ENCODE data around the gene MISP3. TPM values are rescaled to one million over a fixed set of nuclear protein-coding genes. Genes with fewer than 3 reads are reported as not detected.
A peak's percentile ranks its signal among the peaks of the same experiment; 100 is the strongest.

Gene MISP3
- total and polyA plus RNA-seq, 11 donors = 3.5 to 28.7 (median 5.7) TPM

GRCh38 chr19:14114439-14114838 is 41.9 kb downstream of the MISP3 start:
- WGBS, 4 donors = 51 to 81% (median 74%) methylated on average over 6 to 7 of the region's 7 CpGs
- H3K27me3 ChIP-seq = no peaks in the 10 kb centered on the region
- H3K4me1 ChIP-seq = peaks cover 35 to 83% (median 72%) of the 10 kb centered on the region in 12 donors
- intact Hi-C loops (cut with DNase I) = no loop called here
- DNase-seq (peak in 1 of 5 donors; percentile 25), ATAC-seq (no peak)
- TF ChIP-seq CTCF (IDR thresholded peaks at IDR 0.05) (no peak), POLR2A (IDR thresholded peaks at IDR 0.05) (no peak)
- H3K27ac ChIP-seq = peak overlapping the region; percentile 16 to 98 (median 94)
- no peaks in the 10 kb centered on the region for H3K9me3 ChIP-seq
- H3K36me3 ChIP-seq = peaks cover 0 to 5% (median 0%) of the 10 kb centered on the region in 9 donors
- peak overlapping the region in 3 of 12 donors; percentile 1 to 7 (median 2) for H3K4me3 ChIP-seq

- H3K9me3 ChIP-seq = no peaks in the 10 kb centered on the region
- TF ChIP-seq POLR2A (IDR thresholded peaks at IDR 0.05) (no peak), CTCF (IDR thresholded peaks at IDR 0.05) (peak; percentile 32 to 68 (median 62))
- DNase-seq = peak; percentile 51 to 85 (median 72)
- peak in 1 of 4 donors; percentile 4 for ATAC-seq
- peaks cover 0 to 5% (median 0%) of the 10 kb centered on the region in 9 donors for H3K36me3 ChIP-seq
- H3K4me1 ChIP-seq = peaks cover 35 to 84% (median 77%) of the 10 kb centered on the region in 12 donors
- H3K27me3 ChIP-seq = no peaks in the 10 kb centered on the region
- H3K4me3 ChIP-seq = peak overlapping the region in 3 of 12 donors; percentile 2 to 13 (median 7)
- WGBS, 4 donors = 17 to 28% (median 25%) methylated on average over 9 of the region's 9 CpGs
- peak overlapping the region; percentile 16 to 98 (median 94) for H3K27ac ChIP-seq
- intact Hi-C loops (cut with DNase I) = loop anchor here in 5 of 10 donors (5.0 kb wide), 2 partner anchors 33 to 43 kb away; partner anchors contain the start of gene MISP3 (in 2 of the 5)
Measured at GRCh38 chr19:14114854-14115253, 42.3 kb downstream of the MISP3 start.

- H3K27me3 ChIP-seq = no peaks in the 10 kb centered on the region
- intact Hi-C loops (cut with DNase I) = loop anchor here in 5 of 10 donors (5.0 kb wide), 2 partner anchors 33 to 43 kb away; partner anchors contain the start of gene MISP3 (in 2 of the 5)
- TF ChIP-seq POLR2A (IDR thresholded peaks at IDR 0.05) (no peak), CTCF (IDR thresholded peaks at IDR 0.05) (no peak)
- ATAC-seq (no peak), DNase-seq (peak in 1 of 5 donors; percentile 32)
- peaks cover 35 to 85% (median 74%) of the 10 kb centered on the region in 12 donors for H3K4me1 ChIP-seq
- H3K9me3 ChIP-seq = no peaks in the 10 kb centered on the region
- peak overlapping the region in 11 of 12 donors; percentile 80 to 98 (median 95) for H3K27ac ChIP-seq
- peaks cover 0 to 2% (median 0%) of the 10 kb centered on the region in 9 donors for H3K36me3 ChIP-seq
- WGBS, 4 donors = 39 to 56% (median 54%) methylated on average over 5 of the region's 5 CpGs
- H3K4me3 ChIP-seq = peak overlapping the region in 10 of 12 donors; percentile 86 to 98 (median 92)
Measured at GRCh38 chr19:14115756-14116155, 43.2 kb downstream of the MISP3 start.

- ATAC-seq = no peak
- Histone ChIP-seq H3K9me3 (no peaks in the 10 kb centered on the region), H3K36me3 (no peaks in the 10 kb centered on the region), H3K4me1 (peaks cover 35 to 78% (median 70%) of the 10 kb centered on the region in 12 donors), H3K27ac (peak overlapping the region; percentile 63 to 98 (median 94)), H3K4me3 (peak overlapping the region; percentile 52 to 98 (median 92)), H3K27me3 (no peaks in the 10 kb centered on the region)
- DNase-seq = peak in 1 of 5 donors; percentile 32
- 2 to 7% (median 5%) methylated on average over 4 to 6 of the region's 6 CpGs for WGBS, 4 donors
- no peak for TF ChIP-seq CTCF (IDR thresholded peaks at IDR 0.05)
- no peak for TF ChIP-seq POLR2A (IDR thresholded peaks at IDR 0.05)
- intact Hi-C loops (cut with DNase I) = loop anchor here in 5 of 10 donors (5.0 kb wide), 2 partner anchors 34 to 44 kb away; partner anchors contain the start of gene MISP3 (in 2 of the 5)
Measured at GRCh38 chr19:14116525-14116917, 43.9 kb downstream of the MISP3 start.

Measured in heart left ventricle (tissue), 16 donors.